ENCODE results near the gene DAB2IP. TPM values are rescaled to one million over a fixed set of nuclear protein-coding genes. Genes with fewer than 3 reads are reported as not detected.

Gene DAB2IP
- total RNA-seq, 8 experiments from 2014 or later: 8.0 to 27.7 (median 19.6) TPM

- peaks cover 17 to 25% of the 10 kb centered on the region in 2 donors for H3K4me1 ChIP-seq (replicated peaks in 1 of 2)
- ATAC-seq (replicated peaks in 6 of 8): peak; percentile 85 to 97 (median 96)
- in situ Hi-C loops (cut with MboI; ENCODE audit: low pct_unique_long_range_greater_than_20kb in 2 of 9, low sequenced_read_pairs in 9 of 9, unreplicated experiment in 9 of 9): loop anchor here in 2 of 9 experiments (25.0 kb wide), 1 partner anchor 244 kb away; no protein-coding TSS in a partner anchor
- H3K4me3 ChIP-seq: peak overlapping the region; percentile 16 to 43 (median 32)
- WGBS, 10 experiments: 0 to 17% (median 2%) methylated on average over 5 to 7 of the region's 15 CpGs; no CpG with 5 or more reads in 6 of the 10 experiments
- H3K27ac ChIP-seq: peak overlapping the region; percentile 60 to 75
These were observed 92.1 kb downstream of the DAB2IP start for GRCh38 chr9:121743441-121744001.

GRCh38 chr9:121744002-121744686 is 92.7 kb downstream of the DAB2IP start:
- Histone ChIP-seq H3K4me3 (peak overlapping the region in 4 of 5 donors; percentile 19 to 43 (median 37)), H3K27ac (peak overlapping the region; percentile 60 to 75)
- 14 to 70% (median 33%) methylated on average over 2 to 4 of the region's 11 CpGs; no CpG with 5 or more reads in 4 of the 10 experiments for WGBS, 10 experiments

GRCh38 chr9:121744687-121745395 is 93.4 kb downstream of the DAB2IP start:
- Histone ChIP-seq H3K4me3 (no peak overlapping the region), H3K27ac (no peak overlapping the region), H3K4me1 (replicated peaks in 1 of 2) (peaks cover 17 to 28% of the 10 kb centered on the region in 2 donors)
- WGBS, 10 experiments: 0 to 87% (median 49%) methylated on average over 1 to 5 of the region's 11 CpGs; no CpG with 5 or more reads in 3 of the 10 experiments
- in situ Hi-C loops (cut with MboI; ENCODE audit: low pct_unique_long_range_greater_than_20kb in 2 of 9, low sequenced_read_pairs in 9 of 9, unreplicated experiment in 9 of 9): loop anchor here in 2 of 9 experiments (25.0 kb wide), 1 partner anchor 242 kb away; no protein-coding TSS in a partner anchor
- peak in 2 of 8 experiments; percentile 1 to 21 for ATAC-seq (replicated peaks in 6 of 8)

More at GRCh38 chr9:121744002-121744686, 92.7 kb downstream of the DAB2IP start:
- in situ Hi-C loops (cut with MboI; ENCODE audit: low pct_unique_long_range_greater_than_20kb in 2 of 9, low sequenced_read_pairs in 9 of 9, unreplicated experiment in 9 of 9): loop anchor here in 2 of 9 experiments (25.0 kb wide), 1 partner anchor 243 kb away; no protein-coding TSS in a partner anchor
- ATAC-seq (replicated peaks in 6 of 8): peak; percentile 26 to 56 (median 50)
- H3K4me1 ChIP-seq (replicated peaks in 1 of 2): peaks cover 17 to 25% of the 10 kb centered on the region in 2 donors

GRCh38 chr9:121745396-121745695 is 93.9 kb downstream of the DAB2IP start:
- WGBS, 10 experiments: no CpG with 5 or more reads among the region's 4 CpGs
- in situ Hi-C loops (cut with MboI; ENCODE audit: low pct_unique_long_range_greater_than_20kb in 2 of 9, low sequenced_read_pairs in 9 of 9, unreplicated experiment in 9 of 9): loop anchor here in 2 of 9 experiments (25.0 kb wide), 1 partner anchor 242 kb away; no protein-coding TSS in a partner anchor
- Histone ChIP-seq H3K4me3 (no peak overlapping the region), H3K27ac (no peak overlapping the region), H3K4me1 (replicated peaks in 1 of 2) (peaks cover 17 to 31% of the 10 kb centered on the region in 2 donors)
- no peak for ATAC-seq (replicated peaks in 6 of 8)

- in situ Hi-C loops (cut with MboI; ENCODE audit: low pct_unique_long_range_greater_than_20kb in 2 of 9, low sequenced_read_pairs in 9 of 9, unreplicated experiment in 9 of 9): loop anchor here in 2 of 9 experiments (25.0 kb wide), 1 partner anchor 241 kb away; no protein-coding TSS in a partner anchor
- 40 to 100% (median 92%) methylated on average over 1 to 4 of the region's 5 CpGs; no CpG with 5 or more reads in 4 of the 10 experiments for WGBS, 10 experiments
- Histone ChIP-seq H3K4me1 (replicated peaks in 1 of 2) (peaks cover 17 to 27% of the 10 kb centered on the region in 2 donors), H3K27ac (no peak overlapping the region), H3K4me3 (no peak overlapping the region)
- no peak for ATAC-seq (replicated peaks in 6 of 8)
These were observed 95.0 kb downstream of the DAB2IP start for GRCh38 chr9:121746411-121746810.

GRCh38 chr9:121746866-121747265 is 95.4 kb downstream of the DAB2IP start:
- peaks cover 17 to 26% of the 10 kb centered on the region in 2 donors for H3K4me1 ChIP-seq (replicated peaks in 1 of 2)
- 33 to 100% (median 71%) methylated on average over 1 of the region's 1 CpG; no CpG with 5 or more reads in 6 of the 10 experiments for WGBS, 10 experiments
- no peak overlapping the region for H3K4me3 ChIP-seq
- in situ Hi-C loops (cut with MboI; ENCODE audit: low pct_unique_long_range_greater_than_20kb in 2 of 9, low sequenced_read_pairs in 9 of 9, unreplicated experiment in 9 of 9): loop anchor here in 2 of 9 experiments (25.0 kb wide), 1 partner anchor 240 kb away; no protein-coding TSS in a partner anchor
- no peak overlapping the region for H3K27ac ChIP-seq
- ATAC-seq (replicated peaks in 6 of 8): no peak

- H3K27ac ChIP-seq: no peak overlapping the region
- 47 to 93% (median 72%) methylated on average over 2 to 5 of the region's 6 CpGs; no CpG with 5 or more reads in 4 of the 10 experiments for WGBS, 10 experiments
These were observed 96.6 kb downstream of the DAB2IP start for GRCh38 chr9:121748074-121748473.

GRCh38 chr9:121748727-121749423 is 97.4 kb downstream of the DAB2IP start:
- ATAC-seq (replicated peaks in 6 of 8): peak in 3 of 8 experiments; percentile 10 to 65 (median 54)
- 17 to 100% (median 70%) methylated on average over 1 to 7 of the region's 11 CpGs; no CpG with 5 or more reads in 2 of the 10 experiments for WGBS, 10 experiments

More at GRCh38 chr9:121748074-121748473, 96.6 kb downstream of the DAB2IP start:
- H3K4me3 ChIP-seq: no peak overlapping the region
- H3K4me1 ChIP-seq (replicated peaks in 1 of 2): peaks cover 16 to 23% of the 10 kb centered on the region in 2 donors
- ATAC-seq (replicated peaks in 6 of 8): no peak
- in situ Hi-C loops (cut with MboI; ENCODE audit: low pct_unique_long_range_greater_than_20kb in 2 of 9, low sequenced_read_pairs in 9 of 9, unreplicated experiment in 9 of 9): loop anchor here in 2 of 9 experiments (25.0 kb wide), 1 partner anchor 239 kb away; no protein-coding TSS in a partner anchor

GRCh38 chr9:121749614-121750013 is 98.2 kb downstream of the DAB2IP start:
- 59 to 100% (median 98%) methylated on average over 2 to 10 of the region's 10 CpGs; no CpG with 5 or more reads in 3 of the 10 experiments for WGBS, 10 experiments
- H3K4me1 ChIP-seq (replicated peaks in 1 of 2): peaks cover 4 to 17% of the 10 kb centered on the region in 2 donors
- in situ Hi-C loops (cut with MboI; ENCODE audit: low pct_unique_long_range_greater_than_20kb in 2 of 9, low sequenced_read_pairs in 9 of 9, unreplicated experiment in 9 of 9): loop anchor here in 2 of 9 experiments (25.0 kb wide), 1 partner anchor 238 kb away; no protein-coding TSS in a partner anchor
- H3K4me3 ChIP-seq: no peak overlapping the region
- ATAC-seq (replicated peaks in 6 of 8): no peak
- no peak overlapping the region for H3K27ac ChIP-seq

More at GRCh38 chr9:121748727-121749423, 97.4 kb downstream of the DAB2IP start:
- peaks cover 11 to 18% of the 10 kb centered on the region in 2 donors for H3K4me1 ChIP-seq (replicated peaks in 1 of 2)
- no peak overlapping the region for H3K4me3 ChIP-seq
- in situ Hi-C loops (cut with MboI; ENCODE audit: low pct_unique_long_range_greater_than_20kb in 2 of 9, low sequenced_read_pairs in 9 of 9, unreplicated experiment in 9 of 9): loop anchor here in 2 of 9 experiments (25.0 kb wide), 1 partner anchor 238 kb away; no protein-coding TSS in a partner anchor
- H3K27ac ChIP-seq: no peak overlapping the region

- peaks cover 0 to 17% of the 10 kb centered on the region in 2 donors for H3K4me1 ChIP-seq (replicated peaks in 1 of 2)
- no peak overlapping the region for H3K27ac ChIP-seq
- in situ Hi-C loops (cut with MboI; ENCODE audit: low pct_unique_long_range_greater_than_20kb in 2 of 9, low sequenced_read_pairs in 9 of 9, unreplicated experiment in 9 of 9): no loop called here
- peak in 4 of 8 experiments; percentile 19 to 54 (median 36) for ATAC-seq (replicated peaks in 6 of 8)
- H3K4me3 ChIP-seq: no peak overlapping the region
- 83 to 100% (median 95%) methylated on average over 1 to 10 of the region's 11 CpGs; no CpG with 5 or more reads in 2 of the 10 experiments for WGBS, 10 experiments
These were observed 98.9 kb downstream of the DAB2IP start for GRCh38 chr9:121750259-121750714.

GRCh38 chr9:121750715-121751623 is 99.5 kb downstream of the DAB2IP start:
- peak in 3 of 8 experiments; percentile 9 to 37 (median 19) for ATAC-seq (replicated peaks in 6 of 8)
- 50 to 100% (median 70%) methylated on average over 1 to 7 of the region's 17 CpGs; no CpG with 5 or more reads in 3 of the 10 experiments for WGBS, 10 experiments
- no peak overlapping the region for H3K27ac ChIP-seq
- H3K4me3 ChIP-seq: no peak overlapping the region
- H3K4me1 ChIP-seq (replicated peaks in 1 of 2): peaks cover 0 to 20% of the 10 kb centered on the region in 2 donors
- in situ Hi-C loops (cut with MboI; ENCODE audit: low pct_unique_long_range_greater_than_20kb in 2 of 9, low sequenced_read_pairs in 9 of 9, unreplicated experiment in 9 of 9): no loop called here

Data from motor neuron (in vitro differentiated cells).